DMS 273 (cell line): ENCODE data around the gene HS6ST1.
"Not testable (repeated sequence)": the region's sequence is repeated elsewhere in the genome, so short reads cannot be mapped to it uniquely, and the experiment has no call there.

Experiments used
- DNase-seq: peaks from one replicate; lab custom pipeline; 2025; ENCODE audit not compliant: unreplicated experiment; lab: John Stamatoyannopoulos, UW

Gene HS6ST1

DNA sequence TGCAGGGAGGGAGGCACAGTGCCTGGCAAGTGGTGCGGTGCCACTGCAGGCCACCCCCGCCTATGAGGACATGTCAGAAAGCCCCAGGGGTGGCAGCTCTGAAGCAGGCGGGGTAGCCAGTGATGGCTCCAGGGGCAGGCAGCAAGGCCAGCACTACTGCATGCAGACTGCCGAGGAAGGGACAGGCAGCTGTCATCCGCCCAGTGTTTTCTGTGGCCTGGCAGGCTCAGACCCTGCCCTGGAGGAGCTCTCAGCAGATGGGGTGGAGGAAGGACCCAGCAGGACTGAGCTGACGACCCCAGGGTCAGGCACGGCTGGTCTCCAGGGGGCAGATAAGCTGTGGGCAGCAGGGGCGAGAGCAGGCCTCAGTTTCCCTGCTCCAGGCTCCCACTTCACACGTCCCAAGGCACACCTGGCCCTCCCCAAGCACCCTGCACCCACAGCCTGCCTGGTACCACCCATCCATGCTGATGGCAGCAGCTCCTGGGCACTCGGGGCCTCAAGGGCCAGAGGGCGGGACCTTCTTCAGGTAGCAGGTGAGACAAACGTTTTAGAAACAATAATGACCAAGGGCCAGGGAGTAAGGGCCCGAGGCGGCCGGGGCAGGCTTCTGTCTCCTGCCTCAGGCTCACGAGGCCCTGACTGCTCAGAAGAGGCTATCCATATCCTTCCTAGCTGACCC lies 48.5 kb downstream of the HS6ST1 start:
- peak; percentile 59 for DNase-seq

DNA sequence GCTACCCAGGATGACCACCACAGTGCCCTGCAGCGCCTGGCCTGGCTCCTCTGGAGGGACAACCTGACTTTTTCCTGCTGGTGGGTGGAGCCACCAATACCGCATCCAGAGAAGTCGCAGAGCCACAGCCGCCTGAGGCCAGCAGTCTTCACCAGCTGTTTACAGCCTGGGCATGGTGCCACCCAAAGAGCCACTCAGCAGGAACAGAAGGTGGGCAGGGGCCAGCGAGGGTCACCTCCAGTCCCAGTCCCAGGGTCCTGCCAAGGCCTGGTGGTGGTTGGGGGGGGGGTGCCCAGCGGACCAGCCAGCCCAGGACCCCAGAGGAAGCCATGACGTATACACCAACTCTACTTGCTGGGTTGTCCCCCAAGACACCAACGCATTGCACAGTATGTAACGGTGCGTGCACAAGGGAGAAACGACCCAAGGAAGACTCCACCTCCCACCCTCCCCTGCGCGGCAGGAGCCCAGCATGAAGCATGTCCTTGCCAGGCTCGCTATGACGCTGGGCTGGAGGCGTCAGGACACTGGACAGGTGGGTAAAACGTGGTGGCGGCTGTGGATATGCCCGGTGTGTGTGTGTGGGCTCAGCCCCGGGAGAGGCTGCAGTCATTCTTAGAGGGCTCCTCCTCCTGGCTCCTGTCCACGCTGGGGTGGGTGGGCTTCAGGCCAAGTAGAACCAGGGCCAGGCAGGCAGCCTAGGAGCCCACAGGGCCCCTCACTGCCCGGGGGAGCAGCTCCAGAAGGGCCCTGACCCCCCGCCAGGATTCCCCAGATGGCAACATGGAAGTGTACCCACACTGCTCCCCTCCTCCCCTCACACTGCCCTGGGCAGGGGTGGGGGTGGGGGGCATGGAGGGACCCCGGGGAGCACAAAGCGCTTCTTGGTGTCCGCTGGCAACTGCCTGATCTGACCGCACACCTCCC lies 49.3 kb downstream of the HS6ST1 start:
- peak; percentile 68 for DNase-seq

GRCh38 chr2:128268611-128269010 lies 50.1 kb downstream of the HS6ST1 start:
- DNase-seq = not testable (repeated sequence)

DNA sequence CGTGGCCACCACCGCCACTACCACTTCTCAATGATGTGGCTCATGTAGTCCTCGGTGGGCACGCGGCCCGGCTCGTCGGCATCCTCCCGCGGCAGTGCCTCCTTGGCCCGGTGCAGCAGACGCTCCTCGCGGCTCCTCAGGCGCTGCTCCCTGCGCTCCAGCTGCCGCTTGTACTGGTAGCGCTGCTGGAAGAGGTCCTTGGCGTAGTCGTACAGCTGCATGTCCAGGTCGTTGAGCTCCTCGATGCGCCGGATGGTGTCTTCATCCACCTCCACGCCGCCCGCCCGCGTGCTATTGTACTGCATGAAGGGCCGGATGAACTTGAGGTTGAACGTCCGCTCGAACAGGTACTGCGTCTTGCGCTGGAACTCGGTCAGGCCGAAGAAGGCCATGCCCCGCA lies 50.5 kb downstream of the HS6ST1 start:
- DNase-seq = not testable (repeated sequence)

DNA sequence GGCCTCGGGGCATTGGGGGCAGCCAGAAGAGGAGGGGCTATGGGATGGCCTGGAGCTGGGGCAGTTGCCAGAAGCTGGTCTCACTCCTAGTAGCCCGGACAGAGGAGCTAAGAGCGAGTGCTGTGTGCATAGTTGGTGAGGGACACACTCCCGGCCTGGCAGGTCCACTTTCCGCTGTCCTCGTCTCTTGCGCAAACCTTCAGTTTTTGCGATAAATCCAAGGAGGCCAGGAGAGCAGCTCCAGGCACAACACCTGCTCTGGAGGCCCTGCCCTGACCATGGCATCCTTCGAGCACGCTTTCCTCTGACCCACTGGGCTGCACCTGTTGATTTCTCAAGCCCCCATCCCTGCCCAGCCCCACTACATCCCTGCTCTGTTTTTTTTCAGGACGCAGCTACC lies 51.0 kb downstream of the HS6ST1 start:
- not testable (repeated sequence) for DNase-seq

- DNase-seq = not testable (repeated sequence)
These were observed 51.5 kb downstream of the HS6ST1 start for GRCh38 chr2:128267197-128267596.

DNA sequence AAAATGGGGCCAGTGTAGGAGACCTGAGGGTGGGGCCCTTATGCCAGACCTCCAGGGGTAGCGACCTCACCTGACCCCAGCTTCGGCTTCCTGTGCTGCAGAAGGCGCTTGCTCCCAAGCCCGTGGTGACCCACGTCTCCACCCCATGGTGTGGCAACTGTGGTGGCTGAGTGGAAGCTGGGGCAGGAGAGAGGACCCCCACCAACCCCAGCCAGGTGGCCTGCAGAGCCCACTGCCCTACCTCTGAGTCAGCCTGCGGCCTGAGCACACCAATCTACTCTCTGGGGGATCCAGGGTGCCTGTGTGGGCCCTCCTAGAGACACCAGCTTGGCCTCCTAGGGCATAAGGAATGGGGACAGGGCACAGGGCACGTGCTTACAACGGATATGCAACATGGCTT lies 52.2 kb downstream of the HS6ST1 start:
- not testable (repeated sequence) for DNase-seq

DNA sequence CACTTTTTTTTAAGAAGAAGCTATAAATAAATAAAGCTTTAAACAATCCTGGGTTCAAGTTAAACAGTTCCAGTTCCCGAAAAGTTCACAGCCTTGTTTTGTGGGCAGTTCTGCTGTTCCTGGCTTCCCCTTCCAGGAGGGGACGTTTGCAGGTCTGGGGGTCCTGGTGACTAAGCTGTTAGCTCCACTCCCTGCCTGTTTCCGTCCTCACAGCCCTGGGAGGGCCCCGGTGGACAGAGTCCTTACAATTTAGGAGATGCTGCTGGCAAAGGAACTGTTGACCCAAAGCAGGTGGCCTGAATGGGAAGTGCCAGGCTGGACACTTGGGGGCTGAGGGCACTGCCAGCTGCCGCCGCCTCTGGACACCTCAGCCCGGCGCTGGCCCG lies 53.1 kb downstream of the HS6ST1 start:
- DNase-seq = not testable (repeated sequence)

DNA sequence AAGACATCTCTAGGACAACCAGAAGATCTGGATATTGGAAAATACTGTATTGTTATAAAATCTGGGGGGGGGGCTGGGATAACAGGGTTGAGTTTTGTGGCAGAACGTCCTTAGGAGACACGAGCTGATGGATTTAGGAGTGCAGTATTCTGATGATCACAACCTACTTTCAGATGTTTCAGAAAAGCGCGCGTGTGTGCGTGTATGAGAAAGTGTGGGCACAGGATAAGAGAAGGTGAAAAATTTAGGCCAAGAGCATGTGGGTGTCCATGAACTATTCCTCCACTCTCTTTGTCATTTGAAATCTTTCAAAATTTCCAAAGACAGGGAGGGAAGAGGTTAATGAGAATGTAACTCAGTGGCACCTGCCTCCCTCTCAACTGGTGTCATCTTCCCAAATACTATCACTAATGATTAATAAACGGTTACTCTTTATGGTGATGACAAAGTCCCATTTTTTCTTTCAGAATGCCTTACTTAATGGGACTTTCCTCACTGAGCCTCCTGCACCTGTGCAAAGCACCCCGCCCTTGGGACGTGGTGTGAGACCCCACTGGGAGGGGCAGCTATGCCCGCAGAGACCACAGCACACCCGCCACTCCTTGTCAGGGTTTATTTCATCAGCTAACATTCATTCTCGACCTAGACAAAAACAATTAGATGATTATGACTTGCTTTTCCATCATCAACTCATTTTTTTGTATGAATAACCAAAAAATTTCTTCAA lies 53.6 kb downstream of the HS6ST1 start:
- DNase-seq = no peak

- no peak for DNase-seq
These were observed 54.8 kb downstream of the HS6ST1 start for GRCh38 chr2:128263902-128264331.

DNA sequence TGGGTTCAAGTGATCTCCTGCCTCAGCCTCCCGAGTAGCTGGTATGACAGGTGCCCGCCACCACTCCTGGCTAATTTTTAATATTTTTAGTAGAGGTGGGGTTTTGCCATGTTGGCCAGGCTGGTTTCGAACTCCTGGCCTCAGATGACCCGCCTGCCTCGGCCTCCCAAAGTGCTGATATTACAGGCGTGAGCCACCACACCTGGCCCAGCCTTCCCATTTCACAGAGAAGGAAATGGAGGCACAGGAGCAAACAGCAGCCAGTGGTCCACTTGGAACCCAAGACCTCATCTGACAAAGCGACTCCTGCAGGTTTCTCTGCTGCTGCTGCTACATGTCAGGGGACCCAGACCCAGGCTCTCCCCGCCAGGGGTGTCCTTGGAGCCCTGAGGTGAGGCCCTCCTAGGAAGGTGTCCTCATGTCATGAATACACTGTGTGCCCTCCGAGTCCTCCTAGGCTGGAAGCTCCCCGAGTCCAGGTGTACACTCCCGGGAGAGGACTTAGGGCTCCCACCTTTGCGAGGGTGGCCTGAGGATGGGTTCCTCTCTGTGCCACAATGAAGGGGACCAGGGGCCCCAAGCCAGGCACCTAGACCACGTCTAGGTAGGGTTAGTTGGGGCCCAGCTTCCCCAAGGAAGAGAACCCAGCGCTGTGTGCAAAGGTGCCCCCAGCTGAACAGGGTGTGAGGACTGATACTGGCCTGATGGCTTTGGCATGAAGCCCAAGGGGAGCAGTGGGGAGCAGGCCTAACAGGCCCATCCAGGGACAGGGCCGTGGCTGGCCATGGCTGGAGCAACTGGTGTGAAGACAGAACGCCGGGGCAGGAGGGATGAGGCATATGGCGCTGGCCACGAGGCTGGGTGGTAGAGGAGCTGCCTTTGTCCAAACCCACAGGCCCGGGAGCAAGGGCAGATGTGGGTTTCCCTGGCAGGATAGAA lies 56.1 kb downstream of the HS6ST1 start:
- peak; percentile 28 for DNase-seq

- peak; percentile 63 for DNase-seq
These were observed 57.2 kb downstream of the HS6ST1 start for GRCh38 chr2:128261245-128262128.

GRCh38 chr2:128260239-128261138 lies 58.2 kb downstream of the HS6ST1 start:
- no peak for DNase-seq

DNA sequence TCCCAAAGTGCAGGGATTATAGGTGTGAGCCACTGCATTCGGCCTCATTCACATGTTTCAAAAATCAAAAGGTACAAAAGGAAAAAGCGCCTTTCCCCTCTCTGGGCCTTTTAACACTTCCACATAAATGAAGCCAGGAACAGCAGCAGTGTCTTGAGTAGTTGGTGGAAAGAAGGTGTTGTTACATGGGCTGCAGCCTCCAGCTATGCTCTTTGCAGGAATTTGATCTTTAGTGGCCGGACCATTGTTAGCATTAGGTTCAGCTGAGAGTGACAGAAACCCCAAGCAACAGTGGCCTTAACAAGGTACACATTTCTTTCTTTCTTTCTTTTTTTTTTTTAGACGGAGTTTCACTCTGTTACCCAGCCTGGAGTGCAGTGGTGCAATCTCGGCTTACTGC lies 59.1 kb downstream of the HS6ST1 start:
- no peak for DNase-seq

GRCh38 chr2:128258218-128258617 lies 60.5 kb downstream of the HS6ST1 start:
- no peak for DNase-seq

DNA sequence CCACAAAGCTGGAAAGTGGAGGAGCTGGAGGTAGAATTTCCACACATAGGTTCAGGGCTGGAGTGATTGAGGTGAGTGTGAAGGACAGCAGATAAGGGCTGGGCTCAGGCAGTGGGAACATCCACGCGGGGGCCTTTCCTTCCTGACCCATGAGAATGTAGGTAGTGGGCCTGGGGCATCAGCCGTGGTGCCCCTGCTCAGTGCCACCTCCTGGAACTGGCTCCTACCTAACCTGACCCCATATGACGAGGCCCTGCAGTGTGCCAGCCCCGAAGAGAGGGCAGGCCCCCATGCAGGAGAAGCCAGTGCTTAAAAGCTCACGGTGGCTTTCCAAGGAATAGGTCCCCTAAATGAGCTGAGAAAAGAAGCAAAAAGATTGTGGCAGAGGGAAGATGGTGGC lies 66.2 kb downstream of the HS6ST1 start:
- DNase-seq = no peak

DNA sequence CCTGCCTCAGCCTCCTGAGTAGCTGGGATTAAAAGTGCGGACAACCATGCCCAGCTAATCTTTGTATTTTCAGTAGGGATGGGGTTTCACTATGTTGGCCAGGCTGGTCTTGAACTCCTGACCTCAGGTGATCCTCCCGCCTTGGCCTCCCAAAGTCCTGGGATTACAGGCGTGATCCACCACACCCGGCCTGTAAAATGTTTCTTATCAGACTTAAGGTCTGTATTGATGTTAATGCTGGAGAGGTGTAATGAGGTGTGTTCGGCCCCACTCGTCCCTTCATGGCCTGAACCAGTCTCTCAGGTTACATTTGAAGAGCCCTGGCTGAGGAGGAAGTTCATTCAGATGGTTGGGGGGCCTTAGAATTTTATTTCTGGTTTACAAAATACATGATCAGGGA lies 66.6 kb downstream of the HS6ST1 start:
- DNase-seq = not testable (repeated sequence)

- no peak for DNase-seq
These were observed 68.2 kb downstream of the HS6ST1 start for GRCh38 chr2:128250229-128251025.
